Activated effector memory CD4-positive, alpha-beta T cell treated with Interleukin-2 at 50 U/mL for 16 hours (primary cell): ENCODE measurements around the gene PDYN.

Experiments
- DNase-seq: peaks from one replicate; pipeline ENCODE4 v3.0.0-alpha.2; 2020

PDYN gene

DNA sequence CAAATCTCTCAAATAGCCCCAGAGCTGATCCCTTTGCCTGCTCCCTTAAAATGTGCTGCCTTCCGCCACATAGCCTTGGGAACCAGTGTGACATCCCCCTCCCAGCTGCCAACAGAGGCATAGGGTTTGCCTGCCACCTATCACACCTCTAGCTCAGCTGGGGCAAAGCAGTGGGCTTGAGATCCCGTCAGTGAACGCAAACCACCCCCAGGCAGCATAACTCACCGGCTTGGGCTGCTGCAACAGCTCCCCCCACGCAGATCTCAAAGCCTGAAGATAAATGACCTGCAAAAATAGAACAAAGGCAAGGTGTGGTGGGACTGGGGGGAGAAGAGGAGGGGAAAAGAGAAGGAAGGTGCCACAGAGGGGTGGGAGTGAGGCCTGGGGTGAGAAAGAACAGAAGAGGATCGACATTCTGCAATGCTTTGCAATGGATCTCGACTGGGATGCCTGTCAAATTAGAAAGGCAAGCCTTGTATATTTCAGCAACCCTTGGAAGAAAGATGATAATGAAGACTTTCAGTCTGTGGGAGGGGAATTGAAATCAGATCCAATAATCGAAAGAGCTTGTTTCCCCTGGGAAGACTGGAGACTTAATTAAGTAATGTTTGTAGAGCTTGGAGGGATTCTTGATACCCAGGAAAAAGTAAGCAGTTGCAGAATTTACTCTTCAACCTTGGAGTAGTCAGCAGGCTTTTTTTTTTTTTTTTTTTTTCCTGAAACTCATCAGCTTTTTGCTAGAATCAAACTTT is 1.3 kb downstream of the PDYN start:
- DNase-seq: no peak

DNA sequence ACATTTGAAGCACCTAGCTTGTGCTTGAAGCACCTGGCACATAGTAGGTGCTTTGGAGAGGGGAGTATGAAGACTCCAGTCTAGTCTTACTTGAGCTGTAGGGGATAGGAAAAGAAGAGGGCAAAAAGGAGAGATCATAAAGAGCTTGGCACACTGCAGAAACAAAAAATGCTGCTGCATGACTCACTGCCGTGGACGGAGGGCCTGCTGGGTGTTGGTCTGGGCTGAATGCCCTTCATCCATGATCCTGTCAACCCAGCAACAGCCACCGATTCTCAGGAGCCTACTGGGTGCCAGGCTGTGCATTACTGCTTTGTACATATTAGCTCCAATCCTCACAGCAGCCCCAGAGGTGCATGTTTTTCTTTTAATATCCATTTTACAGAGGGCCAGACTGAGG is 6.0 kb downstream of the PDYN start:
- DNase-seq: no peak

DNA sequence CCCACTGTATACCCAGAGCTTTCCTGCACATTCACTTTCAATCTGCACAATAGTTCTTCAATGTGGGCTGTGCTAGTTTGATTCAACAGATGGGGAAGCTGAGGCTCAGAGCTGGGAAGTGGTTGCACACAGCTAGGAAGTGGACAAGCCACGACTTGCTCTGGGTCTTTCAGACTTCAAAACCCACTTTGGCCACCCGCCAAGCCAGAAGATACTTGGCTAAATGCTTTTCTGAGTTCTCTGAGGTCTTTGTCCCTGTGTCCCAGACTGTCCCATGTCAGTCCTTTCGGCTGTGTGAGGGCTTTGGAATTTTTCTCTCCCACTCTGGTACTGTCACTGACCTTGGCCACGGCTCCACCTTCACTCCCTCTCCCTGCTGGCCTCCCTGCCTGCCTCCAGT is 10.6 kb downstream of the PDYN start:
- DNase-seq: no peak

DNA sequence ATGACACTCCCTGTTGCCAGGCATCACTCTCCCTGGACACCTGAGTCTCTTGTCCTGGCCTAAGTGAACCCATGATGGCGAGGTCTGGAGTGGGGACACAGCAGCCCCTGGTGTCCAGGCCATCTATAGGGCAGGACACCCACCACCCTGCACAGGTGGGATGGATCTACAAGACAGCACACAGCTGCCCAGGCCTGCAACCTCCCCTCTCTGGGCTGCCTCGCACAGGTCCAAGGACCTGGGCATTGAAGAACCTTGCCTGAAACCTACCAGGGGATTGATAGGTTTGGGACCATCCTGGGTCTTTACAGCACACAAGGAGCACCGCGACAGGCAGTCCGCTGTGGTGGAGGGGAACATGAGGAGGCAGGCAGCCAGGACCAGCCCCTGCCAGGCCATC is 11.2 kb downstream of the PDYN start:
- DNase-seq: no peak

DNA sequence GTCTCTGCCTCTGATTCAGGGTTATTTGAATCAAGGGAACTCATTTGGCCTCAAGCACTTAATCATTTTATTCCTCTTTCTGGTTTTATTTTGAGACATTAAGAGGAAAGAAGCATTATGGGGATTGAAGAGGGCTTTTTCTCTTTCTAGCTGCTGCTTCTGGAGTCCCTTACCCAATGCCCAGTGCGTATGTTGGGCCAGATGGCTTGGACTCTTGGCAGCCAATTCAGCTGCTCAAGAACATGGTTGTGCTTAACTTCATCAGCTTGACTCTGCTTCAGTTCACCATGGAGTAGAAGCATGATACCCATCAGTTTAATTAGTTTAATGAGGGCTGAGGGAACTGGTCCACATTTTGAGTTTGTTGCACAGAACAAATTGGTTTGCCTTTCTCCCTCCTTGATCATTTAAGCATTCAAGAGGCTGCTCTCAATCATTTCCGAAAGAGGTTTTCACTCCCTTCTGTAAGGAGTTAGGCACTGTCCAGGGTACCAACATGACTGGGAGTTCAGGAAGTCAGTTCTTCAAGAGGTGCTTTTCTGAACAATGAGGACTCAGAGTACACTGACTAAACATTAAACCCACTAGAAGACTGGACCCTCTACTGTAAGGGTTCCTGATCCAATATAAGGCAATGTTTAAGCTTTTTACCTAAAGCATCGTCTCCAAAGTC is 14.6 kb downstream of the PDYN start:
- no peak for DNase-seq

DNA sequence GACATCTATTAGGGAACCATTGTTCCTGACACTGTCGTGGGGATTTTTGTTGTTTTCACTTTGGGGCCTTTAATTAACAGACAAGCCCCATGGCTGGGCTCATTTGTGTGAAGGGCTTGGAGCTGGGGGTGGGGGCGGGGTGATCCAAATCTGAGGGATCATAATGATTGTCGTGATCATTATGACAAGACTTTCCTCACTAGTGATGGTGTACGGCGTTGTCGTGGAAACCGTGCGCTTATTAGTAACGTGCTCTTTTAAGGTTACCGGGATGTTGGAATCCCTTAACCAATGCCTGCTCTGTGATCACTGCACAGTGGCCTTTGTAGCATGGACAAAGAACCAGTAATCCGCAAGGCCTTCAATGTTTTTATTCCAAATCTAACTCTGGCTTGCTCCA is 18.6 kb downstream of the PDYN start:
- DNase-seq: no peak

DNA sequence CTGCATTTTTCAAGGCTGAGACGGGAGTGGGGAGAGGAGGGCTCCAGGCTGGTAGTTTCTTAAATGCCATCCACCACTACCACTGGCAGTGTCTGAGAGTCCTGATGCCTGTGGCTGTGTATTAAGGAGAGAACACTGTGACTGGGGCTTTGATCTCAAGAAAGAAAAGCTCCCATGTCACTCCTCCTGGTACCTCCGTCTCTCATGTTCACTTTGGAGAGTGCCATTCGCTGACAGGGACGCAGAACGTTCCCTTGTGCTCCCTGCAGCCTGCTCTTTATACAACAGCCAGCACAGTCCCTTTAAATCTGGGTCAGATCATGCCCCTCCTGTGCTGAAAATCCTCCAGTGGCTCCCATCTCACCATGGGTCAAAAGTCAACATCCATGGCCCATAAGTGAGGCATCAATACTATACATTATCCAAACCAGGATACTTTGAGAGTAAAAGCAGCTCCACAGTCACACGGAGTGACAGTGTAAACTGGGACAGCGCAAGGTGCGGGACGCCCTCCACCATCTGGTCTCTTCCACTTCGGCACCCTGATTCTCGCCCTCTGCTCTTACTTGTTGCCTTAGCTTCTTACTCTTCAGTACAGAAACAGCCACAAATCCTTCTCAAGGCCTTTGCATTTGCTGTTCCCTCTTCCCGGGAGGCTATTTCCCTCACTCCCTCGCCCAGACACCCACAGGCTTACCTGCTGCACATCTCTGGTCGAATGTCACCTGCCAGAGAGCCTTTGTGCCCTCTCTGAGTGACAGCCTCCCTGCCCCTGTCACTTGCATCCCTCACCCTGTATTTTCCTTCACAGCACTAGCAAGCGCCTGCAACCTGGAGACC is 20.0 kb downstream of the PDYN start:
- no peak for DNase-seq

DNA sequence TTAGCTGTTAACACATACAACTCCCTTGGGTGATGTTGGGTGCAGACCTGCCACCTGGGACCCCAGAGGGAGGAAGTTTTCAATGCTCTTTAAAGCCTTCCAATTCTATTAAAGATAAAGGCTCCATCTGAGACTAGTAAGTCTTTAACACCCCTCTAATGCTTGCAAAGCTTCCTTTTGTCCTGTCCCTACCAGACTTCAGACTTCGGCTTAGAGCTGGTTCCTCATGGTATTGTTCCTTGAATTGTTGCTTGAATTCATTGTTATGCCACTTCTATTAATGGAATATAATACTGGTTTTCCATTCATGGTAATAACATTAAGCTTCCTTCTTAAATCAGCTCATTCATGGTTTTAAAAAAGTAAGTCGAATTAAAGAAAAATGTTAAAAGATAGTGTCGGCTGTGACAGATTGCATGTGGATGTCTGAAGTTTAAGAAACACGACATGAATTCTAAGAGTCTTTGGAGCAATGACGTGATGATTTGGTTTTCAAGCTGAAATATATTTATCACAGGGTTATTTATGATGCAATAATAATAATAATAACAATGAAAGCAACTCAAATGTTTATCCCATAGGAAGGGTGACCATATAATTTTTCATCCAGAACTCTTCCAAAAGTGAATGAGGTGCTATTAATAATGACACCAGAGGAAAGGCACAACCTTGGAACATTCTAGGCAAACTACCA is 21.8 kb downstream of the PDYN start:
- no peak for DNase-seq

DNA sequence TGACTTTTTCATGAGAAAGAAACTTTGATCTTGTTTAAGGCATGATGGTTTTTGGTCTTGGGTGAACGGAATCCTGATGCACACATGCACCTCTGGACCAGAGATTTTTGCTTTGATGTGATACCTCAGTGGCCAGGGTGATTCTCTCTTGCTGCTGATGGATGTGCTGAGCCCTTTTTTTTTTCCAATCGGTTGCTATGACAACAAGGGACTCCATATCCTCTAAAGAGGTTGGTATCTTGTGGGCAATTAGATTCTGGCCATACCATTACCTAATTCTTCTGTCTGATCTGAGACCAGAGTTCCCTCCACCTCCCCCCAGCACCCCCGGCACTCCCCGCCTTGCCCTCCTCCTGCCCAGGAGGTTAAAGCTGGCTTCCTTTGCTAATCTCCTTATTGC is 24.9 kb downstream of the PDYN start:
- no peak for DNase-seq

DNA sequence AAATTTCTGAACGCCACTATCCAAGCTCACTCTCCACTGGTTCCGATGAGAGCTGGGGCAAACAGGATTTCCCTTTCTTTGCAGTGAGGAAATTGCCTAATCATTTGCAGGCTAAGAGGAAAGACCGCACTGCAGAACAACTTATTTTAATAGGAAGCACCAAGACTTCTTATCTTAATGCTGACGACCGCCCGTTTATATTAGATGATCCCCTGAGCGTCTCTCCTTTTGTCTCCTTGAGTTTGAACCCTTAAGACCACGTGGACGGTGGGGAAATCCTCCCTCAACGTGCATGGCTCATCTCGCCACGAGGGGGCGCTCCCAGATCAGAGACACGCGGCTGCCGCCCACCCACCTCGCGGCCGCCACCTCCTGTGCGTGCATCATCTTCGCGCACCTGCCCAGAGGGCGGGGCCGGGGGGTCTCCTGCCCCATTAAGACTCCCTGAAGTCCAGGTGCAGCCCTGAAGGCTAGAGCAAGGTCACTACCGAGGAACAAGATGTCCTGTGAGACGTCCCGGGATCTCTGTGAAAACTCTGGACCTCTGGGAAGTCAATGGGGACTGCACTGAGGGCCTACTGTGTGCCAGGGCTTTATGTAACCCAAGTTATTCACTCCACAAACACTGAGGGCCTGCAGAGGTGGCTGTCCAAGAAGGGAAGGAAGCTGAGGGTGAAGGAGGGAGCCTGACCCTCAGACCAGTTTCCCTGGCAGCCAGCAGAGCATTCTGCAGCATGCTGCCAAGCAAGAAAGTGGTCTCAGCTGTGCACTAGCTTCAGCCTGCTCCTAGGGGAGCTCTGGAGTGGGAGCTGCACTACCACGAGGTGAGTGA is 28.1 kb downstream of the PDYN start:
- peak; percentile 43 for DNase-seq

DNA sequence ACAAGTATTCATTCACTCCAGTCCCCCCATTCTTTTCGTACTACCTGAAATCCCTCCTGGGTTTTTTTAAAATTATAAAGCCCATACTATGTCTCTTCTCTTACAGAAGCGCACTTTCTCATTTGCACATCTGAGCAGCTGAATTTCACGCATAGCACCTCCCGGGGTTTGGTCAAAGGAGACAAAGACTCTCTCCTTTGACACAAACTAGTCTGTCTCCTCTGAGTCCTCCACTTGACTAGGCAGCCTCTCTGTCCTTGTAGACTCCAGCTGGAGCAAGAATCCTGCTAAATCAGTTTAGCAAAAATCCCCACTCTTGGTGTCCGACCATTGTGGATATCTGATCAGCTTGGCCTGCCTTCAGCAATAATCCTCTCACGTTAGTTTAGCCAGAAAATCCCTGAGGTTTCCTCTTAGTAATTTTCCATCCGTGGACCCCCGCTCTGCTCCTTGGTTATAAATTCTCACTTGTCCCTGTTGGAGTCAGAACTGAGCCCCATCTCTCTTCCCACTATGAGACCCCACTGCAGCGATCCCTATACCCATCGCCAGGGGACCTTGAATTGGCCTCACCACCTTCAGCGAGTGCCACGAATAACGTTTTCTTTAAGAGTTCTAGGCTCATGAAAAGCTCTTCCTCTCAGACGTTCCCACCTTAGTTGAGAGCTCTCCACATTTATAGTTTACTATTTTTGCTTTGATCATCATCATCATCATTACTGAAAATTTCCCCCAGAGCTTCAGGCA is 29.0 kb downstream of the PDYN start:
- DNase-seq: no peak

DNA sequence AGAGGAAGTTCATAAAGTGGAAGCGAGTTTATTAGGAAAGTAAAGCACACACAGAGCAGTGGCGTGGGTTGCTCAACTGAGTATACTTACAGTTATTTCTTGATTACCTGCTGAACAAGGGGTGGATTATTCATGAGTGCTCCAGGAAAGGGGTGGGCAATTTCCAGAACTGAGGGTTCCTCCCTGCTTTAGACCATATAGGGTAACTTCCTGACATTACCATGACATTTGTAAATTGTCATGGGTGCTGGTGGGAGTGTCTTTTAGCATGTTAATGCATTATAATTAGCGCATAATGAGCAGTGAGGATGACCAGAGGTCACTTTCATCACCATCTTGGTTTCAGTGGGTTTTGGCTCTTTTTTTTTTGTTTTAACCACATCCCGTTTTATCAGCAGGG is 29.8 kb downstream of the PDYN start:
- DNase-seq: no peak

DNA sequence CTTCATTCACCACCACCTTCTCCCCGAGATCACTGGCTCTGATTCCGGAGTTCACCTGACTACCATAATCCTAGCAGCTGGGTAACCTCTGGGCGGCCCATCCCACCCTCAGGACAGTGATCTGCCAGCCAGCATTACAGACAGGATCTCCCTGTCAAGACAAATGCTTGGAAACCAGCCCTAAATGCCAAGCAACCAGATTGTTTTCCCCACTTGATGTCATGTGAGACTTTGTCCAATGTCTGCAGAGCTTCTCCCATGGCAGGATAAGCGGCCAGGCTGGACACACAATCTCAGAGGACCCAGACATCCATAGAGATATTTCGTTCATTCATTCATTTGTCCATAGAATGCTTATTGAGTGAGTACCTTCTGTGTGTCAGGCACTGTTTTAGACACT is 32.5 kb downstream of the PDYN start:
- no peak for DNase-seq

DNA sequence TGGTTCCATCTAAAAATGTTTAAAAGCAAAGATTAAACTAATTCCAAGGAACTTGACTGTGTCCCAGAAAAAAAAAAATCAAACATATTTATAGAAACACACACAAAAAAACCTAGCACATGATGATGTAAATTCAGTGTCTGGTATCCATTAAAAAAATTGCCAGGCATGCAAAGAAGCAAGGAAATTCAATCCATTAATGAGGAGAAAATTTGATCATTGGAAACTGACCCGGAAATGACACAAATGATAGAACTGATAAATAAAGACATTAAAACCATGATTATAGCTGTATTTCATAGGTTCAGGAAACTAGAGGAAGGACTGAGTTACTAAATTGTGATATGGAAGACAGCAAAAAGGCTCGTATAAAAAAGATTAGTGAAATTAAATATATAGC is 34.7 kb downstream of the PDYN start:
- DNase-seq: no peak

DNA sequence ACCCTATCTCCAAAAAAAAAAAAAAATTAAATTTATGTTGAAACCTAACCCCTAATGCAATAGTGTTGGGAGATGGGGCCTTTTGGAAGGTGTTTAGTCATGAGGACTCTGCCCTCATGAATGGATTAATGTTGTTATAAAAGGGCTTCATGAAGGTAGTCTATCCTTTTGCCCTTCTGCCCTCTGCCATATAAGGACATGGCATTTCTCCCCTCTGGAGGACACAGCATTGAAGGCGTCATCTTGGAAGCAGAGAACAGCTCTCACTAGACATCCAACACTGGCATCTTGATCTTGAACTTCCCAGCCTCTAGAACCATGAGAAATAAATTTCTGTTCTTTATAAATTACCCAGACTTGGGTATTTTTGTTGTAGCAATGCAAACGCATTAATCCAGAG is 35.4 kb downstream of the PDYN start:
- no peak for DNase-seq

DNA sequence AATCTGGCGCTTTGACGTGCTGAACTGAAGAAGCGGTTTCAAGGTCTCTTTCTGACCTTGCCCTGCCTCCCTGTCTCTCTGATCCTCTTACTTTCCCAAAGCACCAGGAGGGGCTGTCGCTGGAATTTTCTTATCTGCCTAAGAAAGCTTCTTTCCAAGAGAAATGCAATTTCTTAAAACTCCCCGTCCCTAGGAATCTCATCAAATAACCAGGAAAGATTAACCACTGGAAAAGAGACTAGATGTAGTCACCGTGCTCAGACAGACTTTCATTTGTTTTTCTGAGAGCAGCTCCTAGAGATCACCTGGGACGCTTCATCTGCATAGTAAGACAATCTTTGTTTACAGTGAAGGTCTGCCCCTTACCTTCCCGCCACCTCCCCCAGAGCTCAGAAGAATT is 38.6 kb downstream of the PDYN start:
- no peak for DNase-seq

DNA sequence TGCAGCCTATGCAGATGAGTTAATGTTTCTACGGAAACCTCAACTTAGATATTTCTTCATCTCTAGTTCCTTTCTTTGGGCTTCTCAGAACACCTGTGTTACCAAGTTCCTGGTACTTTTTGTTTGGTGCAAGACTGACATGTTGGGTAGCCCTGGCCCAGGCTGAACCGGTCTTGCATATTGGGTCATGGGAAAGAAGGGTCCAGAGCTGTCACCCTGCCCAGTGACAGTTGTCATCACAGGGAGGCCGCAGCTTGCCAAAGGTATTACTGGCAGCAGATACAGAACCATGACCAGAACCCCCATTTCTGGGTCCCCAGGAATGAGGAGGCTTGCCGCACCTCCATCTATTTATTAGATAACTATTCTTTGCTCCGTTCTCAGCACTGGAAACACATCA is 40.2 kb downstream of the PDYN start:
- DNase-seq: no peak

DNA sequence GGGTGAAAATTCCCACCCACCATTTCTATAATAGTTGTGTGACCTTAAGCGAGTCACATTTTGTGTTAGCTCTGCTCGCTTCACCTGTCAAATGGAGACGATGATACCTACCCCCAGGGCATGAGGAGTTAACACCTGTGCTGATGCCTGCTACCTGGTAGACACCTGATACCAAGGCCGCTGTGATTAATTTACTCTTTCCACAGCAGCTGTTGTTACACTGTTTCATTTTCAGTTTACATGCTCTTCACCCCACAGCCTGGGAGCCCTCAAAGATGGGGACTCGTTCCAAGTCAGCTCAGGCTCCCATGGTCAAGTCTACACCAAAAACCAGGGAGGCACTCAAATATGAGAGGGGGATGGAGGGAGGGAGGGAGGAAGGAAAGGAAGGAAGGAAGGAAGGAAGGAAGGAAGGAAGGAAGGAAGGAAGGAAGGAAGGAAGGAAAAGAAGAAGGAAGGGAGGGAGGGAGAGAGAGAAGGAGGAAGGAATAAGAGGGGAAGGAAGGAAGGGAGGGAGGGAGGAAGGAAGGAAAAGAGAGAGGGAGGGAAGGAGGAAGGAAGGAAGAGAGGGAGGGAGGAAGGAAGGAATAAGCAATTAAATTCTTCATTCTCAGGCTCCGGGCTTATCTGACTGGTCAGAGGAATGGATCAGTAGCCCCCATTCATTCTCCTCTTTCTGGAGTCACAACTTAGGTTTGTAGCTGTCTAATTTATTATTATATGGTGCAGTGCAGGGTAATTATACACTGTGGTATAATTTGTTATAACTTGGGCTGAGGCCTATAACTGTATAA is 40.9 kb downstream of the PDYN start:
- no peak for DNase-seq

DNA sequence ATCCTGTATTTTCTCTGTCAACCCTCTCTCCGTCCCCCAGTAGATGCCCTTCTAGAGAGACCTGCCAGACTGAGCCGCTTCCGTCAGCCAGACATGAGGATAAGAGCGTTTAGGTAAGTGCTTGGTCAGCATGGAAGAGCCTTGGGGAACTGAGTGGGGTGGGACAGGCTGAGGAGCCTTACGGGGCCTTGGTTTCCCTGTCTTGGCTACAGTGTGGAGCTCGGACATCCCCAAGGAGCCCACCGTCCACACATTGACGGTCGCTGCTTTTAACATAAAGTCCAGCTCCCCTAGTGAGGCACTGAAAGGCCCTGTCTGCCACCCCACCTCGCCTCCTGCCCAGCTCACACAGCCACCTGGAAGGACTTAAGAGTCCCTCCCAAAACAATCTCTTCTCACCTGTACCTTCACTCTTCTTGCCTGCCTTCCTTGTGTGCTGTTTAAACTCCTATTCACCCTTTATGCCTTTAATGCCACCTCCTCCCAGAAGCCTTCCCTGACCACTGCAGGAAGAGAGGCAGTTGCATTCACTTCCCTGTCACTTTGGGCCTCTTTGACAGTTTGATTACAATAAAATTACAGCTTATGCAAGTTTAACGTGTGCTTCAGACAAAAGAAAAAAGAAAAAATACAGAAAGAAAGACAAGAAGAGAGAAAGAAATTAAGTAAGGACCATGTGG is 42.3 kb downstream of the PDYN start:
- DNase-seq: no peak

DNA sequence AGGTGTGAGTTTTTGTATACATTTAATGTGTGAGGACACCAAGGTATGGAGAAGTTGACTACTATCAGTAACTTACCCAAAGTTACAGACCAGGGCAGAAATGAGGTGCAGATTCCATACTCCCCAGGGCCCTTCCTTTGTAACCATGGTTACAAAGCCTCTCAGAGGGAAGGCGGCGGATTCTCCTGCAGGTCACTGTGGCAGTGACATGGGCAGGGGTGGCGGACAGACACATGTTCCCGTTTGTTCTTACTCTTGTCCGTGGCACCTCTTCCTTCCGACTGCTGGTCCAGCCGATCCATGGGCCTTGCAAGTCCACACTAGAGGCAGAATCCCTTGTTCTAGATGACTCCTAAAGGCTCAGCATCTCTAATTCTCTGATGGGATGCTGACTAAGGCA is 43.0 kb downstream of the PDYN start:
- no peak for DNase-seq
